Esophagus muscularis mucosa (tissue), 3 donors: Measurements from ENCODE around the gene NEB.

ENCODE experiments used
- CTCF ChIP-seq, 3 experiments: fragments of 200-600 bp in 2 of 3; fragments of 450-650 bp in 1 of 3; sonication (generic) in 2 of 3; IDR thresholded peaks; one replicate each; pipeline ENCODE4 v1.5.1; 2017 to 2019; ENCODE audit warnings: antibody characterized with exemption in 3 of 3, mild to moderate bottlenecking in 2 of 3, moderate library complexity in 1 of 3
- POLR2A ChIP-seq: fragments of 450-650 bp; IDR thresholded peaks from one replicate; pipeline ENCODE4 v1.6.1; 2017; ENCODE audit warnings: antibody characterized with exemption, moderate library complexity, mild to moderate bottlenecking, low read depth
- POLR2AphosphoS5 ChIP-seq, 2 donors: sonication (generic); formaldehyde crosslinking; IDR thresholded peaks; one replicate each; pipeline ENCODE4 v1.6.1; 2017; ENCODE audit warnings: antibody characterized with exemption in 2 of 2

- TF ChIP-seq POLR2A (no peak), CTCF (IDR thresholded peaks at IDR 0.05) (no peak), POLR2AphosphoS5 (IDR thresholded peaks at IDR 0.05) (no peak)
Observed at GRCh38 chr2:151664520-151664919, 69.8 kb downstream of the NEB start.
